ENCODE data around the gene SSU72. TPM values are rescaled to one million over a fixed set of nuclear protein-coding genes. Genes with fewer than 3 reads are reported as not detected.
A peak's percentile ranks its signal among the peaks of the same experiment; 100 is the strongest.
"Not testable (repeated sequence)": the region's sequence is repeated elsewhere in the genome, so short reads cannot be mapped to it uniquely, and the experiment has no call there.

SSU72 gene
- total RNA-seq, 1 donor from 2014 or later: 144 TPM

- DNase-seq (ENCODE audit: low spot score): not testable (repeated sequence)
Measured at GRCh38 chr1:1508775-1509464, 65.7 kb downstream of the SSU72 start.

DNA sequence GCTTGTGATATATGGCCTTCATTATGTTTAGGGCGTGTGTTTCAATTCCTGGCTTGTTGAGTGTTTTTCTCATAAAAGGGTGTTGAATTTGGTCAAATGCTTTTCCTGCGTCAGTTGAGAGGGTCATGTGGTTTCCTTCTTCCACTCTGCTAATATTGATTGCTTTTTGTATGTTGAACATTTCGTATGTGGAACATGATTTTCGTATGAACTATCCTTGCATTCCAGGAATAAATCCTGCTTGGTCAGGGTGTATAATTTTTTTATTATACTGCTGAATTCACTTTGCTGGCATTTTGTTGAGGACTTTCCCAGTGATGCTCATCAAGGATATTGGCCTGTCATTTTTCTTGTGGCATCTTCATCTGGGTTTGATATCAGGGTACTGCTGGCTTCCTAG is 67.4 kb downstream of the SSU72 start:
- no peak for DNase-seq (ENCODE audit: low spot score)

DNA sequence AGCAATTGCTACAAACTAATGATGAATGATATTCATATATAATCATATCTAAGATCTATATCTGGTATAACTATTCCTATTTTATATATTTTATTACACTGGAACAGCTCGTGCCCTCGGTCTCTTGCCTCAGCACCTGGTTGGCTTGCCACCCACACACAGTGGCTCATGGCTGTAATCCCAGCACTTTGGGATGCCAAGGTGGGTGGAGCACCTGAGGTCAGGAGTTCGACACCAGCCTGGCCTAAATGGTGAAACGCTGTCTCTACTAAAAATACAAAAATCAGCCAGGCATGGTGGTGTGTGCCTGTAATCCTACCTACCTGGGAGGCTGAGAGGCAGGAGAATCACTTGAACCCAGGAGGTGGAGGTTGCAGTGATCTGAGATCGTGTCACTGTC is 68.9 kb downstream of the SSU72 start:
- not testable (repeated sequence) for DNase-seq (ENCODE audit: low spot score)

DNA sequence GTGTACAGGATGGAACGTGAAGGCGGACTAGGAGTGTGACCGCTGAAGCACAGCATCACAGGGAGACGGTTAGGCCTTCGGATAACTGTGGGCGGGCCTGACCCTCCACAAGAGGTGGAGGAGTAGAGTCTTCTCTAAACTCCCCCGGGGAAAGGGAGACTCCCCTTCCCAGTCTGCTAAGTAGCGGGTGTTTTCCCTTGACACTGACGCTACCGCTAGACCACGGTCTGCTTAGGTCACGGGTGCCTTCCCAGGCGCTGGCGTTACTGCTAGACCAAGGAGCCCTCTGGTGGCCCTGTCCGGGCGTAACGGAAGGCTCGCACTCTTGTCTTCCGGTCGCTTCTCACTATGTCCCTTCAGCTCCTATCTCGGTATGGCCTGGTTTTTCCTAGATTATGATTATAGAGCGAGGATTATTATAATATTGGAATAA is 69.3 kb downstream of the SSU72 start:
- not testable (repeated sequence) for DNase-seq (ENCODE audit: low spot score)

GRCh38 chr1:1504777-1505365 is 69.8 kb downstream of the SSU72 start:
- peak; percentile 91 for DNase-seq (ENCODE audit: low spot score)

GRCh38 chr1:1495461-1495975 is 79.1 kb downstream of the SSU72 start:
- DNase-seq (ENCODE audit: low spot score): not testable (repeated sequence)

DNA sequence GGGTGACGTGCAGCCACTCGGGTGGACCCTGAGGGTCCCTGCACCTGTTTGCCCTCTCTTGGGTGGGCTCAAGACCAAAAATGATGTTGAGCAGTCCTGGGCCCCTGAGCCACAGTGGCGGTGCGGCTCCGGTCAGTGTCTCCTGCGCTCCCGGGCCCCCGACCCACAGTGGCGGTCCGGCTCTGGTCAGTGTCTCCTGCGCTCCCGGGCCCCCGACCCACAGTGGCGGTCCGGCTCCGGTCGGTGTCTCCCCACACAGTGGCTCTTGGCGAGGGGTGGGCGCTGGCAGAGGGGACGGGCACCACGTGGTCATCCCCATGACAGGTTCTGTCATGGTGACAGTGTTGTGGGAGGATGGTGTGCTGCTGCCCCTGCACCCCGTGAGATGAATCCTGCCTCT is 80.4 kb downstream of the SSU72 start:
- DNase-seq (ENCODE audit: low spot score): not testable (repeated sequence)

Other genes starting within 250 kb of the SSU72 start
- gene TAS1R3, start 243.6 kb downstream of the SSU72 start, total RNA-seq: 0.19 TPM
- 52.1 TPM for gene DVL1, start 225.4 kb downstream of the SSU72 start, total RNA-seq
- 109 TPM for gene MXRA8, start 216.3 kb downstream of the SSU72 start, total RNA-seq
- 120 TPM for gene AURKAIP1, start 199.7 kb downstream of the SSU72 start, total RNA-seq
- 162 TPM for gene CCNL2, start 175.5 kb downstream of the SSU72 start, total RNA-seq
- 122 TPM for gene MRPL20, start 167.6 kb downstream of the SSU72 start, total RNA-seq
- 4.1 TPM for gene ANKRD65, start 153.6 kb downstream of the SSU72 start, total RNA-seq
- 41.1 TPM for gene VWA1, start 139.2 kb downstream of the SSU72 start, total RNA-seq
- 0.51 TPM for gene ATAD3C, start 125.2 kb downstream of the SSU72 start, total RNA-seq
- 12.6 TPM for gene ATAD3B, start 103.1 kb downstream of the SSU72 start, total RNA-seq
- gene ATAD3A, start 62.7 kb downstream of the SSU72 start, total RNA-seq: 26.2 TPM
- 1.4 TPM for gene TMEM240, start 34.2 kb downstream of the SSU72 start, total RNA-seq
- 2.9 TPM for gene FNDC10, start 25.3 kb upstream of the SSU72 start, total RNA-seq
- gene MIB2, start 40.6 kb upstream of the SSU72 start, total RNA-seq: 37.9 TPM
- gene MMP23B, start 57.3 kb upstream of the SSU72 start, total RNA-seq: 17.2 TPM
- 20.8 TPM for gene CDK11B, start 84.1 kb upstream of the SSU72 start, total RNA-seq
- 27.7 TPM for gene SLC35E2B, start 117.9 kb upstream of the SSU72 start, total RNA-seq
- gene CDK11A, start 149.5 kb upstream of the SSU72 start, total RNA-seq: 45.5 TPM
- gene NADK, start 203.6 kb upstream of the SSU72 start, total RNA-seq: 165 TPM